Measurements from ENCODE around the gene COPS4. TPM values are rescaled to one million over a fixed set of nuclear protein-coding genes. Genes with fewer than 3 reads are reported as not detected.

The COPS4 gene
- total RNA-seq, 1 donor from 2014 or later: 89.6 TPM

DNA sequence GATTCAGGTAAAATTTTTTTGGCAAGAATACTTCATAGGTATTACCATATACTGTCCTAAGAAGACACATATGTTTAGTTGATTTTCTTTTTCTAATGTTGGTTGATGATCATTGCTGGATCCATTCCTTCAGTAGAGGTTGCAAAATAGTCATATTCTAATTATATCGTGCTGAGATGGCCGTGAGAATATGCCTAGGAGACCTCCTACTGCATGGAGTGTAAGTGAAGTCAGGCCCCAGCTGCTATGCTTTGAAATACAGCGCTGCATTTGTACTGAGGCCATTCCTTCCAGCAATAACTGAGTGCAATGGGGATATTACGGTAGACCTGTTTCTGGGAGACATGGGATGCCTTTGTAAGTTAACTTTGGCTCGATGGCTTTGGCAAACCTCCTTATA is 86.3 kb downstream of the COPS4 start:
- DNase-seq (ENCODE audit: low read depth in 2 of 2): no peak

GRCh38 chr4:83124111-83124780 is 89.3 kb downstream of the COPS4 start:
- no peak for DNase-seq (ENCODE audit: low read depth in 2 of 2)

Other genes with a start within 250 kb of the COPS4 start
- gene SCD5, start 236.4 kb upstream of the COPS4 start, total RNA-seq: 23.6 and 23.8 TPM in 2 replicates
- gene SEC31A, start 144.0 kb upstream of the COPS4 start, total RNA-seq: 190 and 250 TPM in 2 replicates
- gene THAP9, start 134.4 kb upstream of the COPS4 start, total RNA-seq: 5.0 and 5.4 TPM in 2 replicates
- 9.1 and 9.5 TPM in 2 replicates for gene LIN54, start 24.4 kb upstream of the COPS4 start, total RNA-seq
- gene PLAC8, start 79.5 kb downstream of the COPS4 start, total RNA-seq: 0.25 and 0.39 TPM in 2 replicates
- 20.3 and 20.7 TPM in 2 replicates for gene COQ2, start 249.6 kb downstream of the COPS4 start, total RNA-seq